TTC549 (cell line): ENCODE data around the gene DMAP1.

Source experiments
- FAIRE-seq: peaks from 2 replicates; lab custom pipeline; 2012; peaks lifted over from hg19 to GRCh38; lab: Jason Lieb, UNC

Gene DMAP1

GRCh38 chr1:44228218-44228617 is 14.9 kb downstream of the DMAP1 start:
- no peak for FAIRE-seq

DNA sequence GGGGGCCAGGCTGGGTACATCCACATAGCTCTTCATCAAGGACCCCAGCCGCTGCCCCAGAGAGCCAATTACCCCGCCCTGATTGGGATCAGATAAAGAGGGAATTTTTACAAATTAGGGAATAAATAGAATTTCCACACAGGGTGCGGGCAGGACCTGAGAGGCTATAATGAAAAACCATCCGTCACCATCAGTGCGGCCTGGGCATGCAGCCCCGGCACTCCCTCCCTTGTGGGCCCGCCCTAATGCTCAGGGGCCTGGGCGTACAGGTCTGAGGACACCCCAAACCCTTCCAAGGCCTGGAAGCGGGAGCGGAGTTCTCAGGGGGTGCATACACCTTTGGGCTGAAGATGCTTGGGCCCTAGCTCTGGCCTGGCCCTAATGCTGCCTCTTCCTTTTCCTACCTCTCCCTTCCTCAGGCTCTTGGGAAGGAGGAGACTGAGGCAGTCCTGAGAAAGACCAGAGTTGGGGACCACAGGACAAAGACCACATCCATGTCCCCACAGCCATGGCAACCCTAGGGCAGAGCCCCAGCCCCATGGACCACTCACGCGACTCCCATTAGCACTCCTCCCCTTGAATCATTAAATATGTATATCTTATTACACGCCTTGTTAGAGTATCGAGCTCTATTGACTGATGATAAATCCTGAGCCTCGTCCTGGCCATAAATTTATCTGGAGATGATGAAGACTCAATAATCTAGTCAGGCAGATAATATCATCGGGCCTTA is 16.3 kb downstream of the DMAP1 start:
- FAIRE-seq, result no peak

GRCh38 chr1:44230796-44231195 is 17.5 kb downstream of the DMAP1 start:
- FAIRE-seq, result no peak

GRCh38 chr1:44233593-44233992 is 20.3 kb downstream of the DMAP1 start:
- no peak for FAIRE-seq

GRCh38 chr1:44235808-44236207 is 22.5 kb downstream of the DMAP1 start:
- FAIRE-seq, result no peak

- FAIRE-seq, result no peak
Observed at GRCh38 chr1:44236490-44237272, 23.4 kb downstream of the DMAP1 start.

DNA sequence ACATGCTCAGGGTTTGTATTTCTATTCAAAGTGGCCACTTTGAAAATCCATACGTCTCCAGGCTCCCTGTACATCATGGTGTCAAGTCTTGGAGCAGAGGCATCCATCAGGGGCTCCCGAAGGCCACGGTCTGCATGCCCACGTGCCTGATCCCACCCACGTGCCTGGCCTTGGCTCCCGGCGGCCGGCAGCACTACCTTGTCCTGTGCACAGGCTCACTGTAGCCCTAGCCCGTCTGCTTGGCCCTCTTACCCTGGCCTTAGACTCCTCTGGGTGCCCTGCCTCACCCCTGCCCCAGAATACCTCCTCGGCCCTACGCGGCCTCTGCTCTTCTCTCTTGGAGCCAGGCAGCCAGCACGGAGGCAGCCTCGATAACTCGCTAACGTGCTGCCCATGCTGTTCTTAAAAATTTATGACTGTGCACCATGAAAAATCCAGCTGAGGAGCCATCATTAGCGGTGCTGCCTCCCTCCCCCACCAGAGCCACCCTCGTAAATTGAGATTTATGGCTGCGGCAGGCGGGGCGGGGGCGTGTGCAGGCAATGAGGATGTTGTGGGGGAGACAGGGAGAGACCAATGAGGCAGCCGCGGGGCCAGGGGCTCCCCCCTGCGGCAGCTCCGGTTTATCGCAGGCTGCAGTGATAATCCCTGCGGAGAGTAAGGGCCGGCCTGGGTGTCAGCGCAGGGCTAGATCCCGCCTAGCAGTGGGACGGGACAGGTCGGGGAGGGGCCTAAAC is 24.6 kb downstream of the DMAP1 start:
- no peak for FAIRE-seq

DNA sequence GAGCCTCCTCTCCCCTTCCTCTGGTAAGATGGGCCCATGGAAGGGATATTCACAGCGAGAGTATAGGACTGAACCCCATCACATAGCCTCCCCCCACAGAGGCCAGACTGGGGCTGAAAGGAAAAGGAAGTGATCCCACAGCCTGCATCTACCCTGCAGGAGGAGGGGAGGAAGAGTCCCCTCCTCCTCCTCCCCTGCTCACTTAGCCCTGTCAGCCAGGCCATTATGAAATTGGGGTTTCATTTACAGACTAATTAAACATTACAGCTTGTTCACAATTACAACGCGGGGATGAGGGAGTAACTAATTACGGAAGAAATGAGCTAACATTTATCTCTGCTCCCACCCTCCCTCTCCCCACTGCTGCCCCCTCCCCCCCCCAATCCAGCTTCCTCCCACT is 25.4 kb downstream of the DMAP1 start:
- FAIRE-seq, result no peak

DNA sequence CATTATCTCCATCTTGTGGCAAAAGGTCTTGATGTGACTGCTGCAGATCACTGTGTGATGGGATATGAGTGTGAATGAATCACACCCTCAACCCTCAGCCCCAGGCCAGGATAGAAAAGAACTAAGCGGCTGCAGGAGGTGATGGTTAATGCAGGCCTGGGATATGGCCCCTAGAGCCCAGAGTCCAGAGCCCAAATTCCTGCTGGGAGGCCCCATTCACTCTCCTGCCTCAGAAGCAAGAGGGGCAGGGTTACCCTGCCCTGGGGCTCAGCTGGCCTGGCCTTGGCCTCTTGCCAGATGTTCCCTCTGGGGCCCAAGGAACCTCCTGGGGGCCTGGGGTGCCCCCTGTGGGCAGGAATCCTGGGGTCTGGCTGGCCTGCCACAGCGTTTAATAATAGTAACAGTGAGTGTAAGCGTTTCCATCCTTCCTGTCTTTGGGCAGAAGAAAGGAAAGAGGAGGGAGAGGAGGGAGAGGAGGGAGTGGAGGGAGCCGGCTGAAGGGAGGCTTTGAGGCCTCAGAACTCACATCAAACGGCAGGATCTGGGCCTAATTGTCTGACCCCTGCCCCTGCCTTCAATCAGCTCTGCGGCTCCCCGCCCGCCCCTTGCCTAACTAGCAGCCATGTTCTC is 26.2 kb downstream of the DMAP1 start:
- FAIRE-seq, result no peak

DNA sequence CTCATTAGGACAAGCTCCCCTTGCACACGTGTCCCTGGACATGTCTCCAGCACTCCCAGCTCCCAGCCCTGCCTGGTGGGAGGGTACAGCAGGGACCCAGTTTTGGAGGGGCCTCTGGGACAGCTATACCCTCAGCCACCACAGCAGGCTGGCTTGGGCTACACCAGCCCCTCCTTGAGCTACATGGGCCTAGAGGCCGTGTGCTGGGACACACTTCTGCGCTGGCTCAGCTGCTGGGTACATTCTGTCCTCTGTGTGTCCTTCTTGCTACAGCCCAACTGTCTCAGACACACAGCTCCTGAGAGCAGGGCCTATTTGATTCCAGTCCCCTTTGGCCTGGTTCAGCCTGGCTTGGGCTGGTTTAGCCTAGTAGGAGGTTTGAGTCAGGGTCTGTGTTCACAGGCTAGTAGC is 26.7 kb downstream of the DMAP1 start:
- no peak for FAIRE-seq

DNA sequence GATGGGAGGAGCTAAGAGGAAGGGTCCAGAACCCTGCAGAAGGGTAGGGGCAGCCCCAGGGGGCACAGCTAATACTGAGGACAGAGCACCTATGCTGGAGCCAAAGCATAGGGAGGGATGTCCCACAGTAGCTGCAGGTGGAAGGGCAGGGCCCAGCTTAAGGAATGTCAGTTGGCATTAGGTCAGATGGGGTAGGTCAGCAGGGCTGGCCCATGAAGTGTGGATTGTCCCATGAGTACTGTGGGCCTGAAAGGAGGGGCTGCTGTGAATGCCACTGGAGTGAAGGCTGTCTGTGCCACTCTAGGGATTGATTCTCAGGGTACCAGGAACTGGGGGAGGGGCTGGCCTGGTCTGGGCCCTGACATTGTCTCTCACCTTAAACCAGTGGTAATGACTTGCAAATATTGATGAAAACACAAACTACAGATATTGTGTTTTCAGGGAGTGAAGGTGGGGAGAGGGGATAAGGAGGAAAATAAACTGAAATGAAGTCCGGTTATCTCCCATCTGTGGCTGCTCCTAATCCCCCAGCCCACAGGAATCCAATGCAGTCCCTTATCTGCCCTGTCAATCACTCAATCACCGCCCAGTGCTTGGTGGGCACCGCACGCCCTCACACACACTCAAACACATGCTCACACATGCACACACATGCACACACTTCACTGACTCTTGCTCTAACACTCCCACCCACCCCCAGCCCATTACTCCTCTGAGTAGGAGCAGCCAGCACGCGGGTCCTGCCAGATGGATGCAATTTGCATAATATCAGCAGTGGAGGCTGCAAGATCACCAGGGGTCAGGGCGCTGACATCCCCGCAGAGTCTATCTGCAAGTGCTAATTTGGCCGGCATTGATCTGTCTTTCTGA is 27.8 kb downstream of the DMAP1 start:
- no peak for FAIRE-seq

GRCh38 chr1:44242746-44243145 is 29.5 kb downstream of the DMAP1 start:
- FAIRE-seq, result no peak

DNA sequence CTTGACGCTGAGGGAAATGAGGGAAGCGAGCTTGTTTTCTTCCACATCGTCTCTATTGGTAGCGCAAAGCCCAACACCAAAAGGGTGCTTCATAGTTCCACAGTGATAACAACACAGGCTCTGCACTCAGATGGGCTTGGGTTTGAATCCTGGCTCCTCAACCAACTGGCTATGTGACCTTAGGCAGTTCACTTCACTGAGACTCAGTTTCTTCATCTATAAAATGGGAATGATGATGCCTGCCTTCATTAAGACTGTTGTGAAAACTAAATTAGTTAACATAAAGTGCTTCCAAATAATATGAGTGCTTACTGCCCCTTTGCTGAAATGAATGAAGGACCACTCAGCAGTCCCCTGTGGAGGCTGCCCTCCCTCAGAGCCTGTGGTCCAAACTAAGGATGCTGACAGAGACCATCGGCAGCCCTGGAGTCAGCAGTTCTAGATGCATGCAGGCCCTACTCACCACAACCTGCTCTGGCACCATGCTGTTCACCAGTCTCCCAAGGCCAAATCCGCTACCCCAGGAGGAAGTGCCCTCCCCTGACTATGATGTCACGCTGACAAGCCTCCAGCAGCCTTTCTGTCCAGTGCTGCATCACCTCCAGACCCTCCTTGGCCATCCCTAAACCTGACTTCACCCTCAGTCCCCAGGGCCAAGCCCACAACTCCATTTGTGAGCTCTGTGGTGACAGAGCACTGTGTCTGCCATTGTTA is 30.7 kb downstream of the DMAP1 start:
- FAIRE-seq, result no peak

GRCh38 chr1:44244986-44245385 is 31.7 kb downstream of the DMAP1 start:
- no peak for FAIRE-seq

- no peak for FAIRE-seq
Observed at GRCh38 chr1:44246806-44247205, 33.5 kb downstream of the DMAP1 start.

DNA sequence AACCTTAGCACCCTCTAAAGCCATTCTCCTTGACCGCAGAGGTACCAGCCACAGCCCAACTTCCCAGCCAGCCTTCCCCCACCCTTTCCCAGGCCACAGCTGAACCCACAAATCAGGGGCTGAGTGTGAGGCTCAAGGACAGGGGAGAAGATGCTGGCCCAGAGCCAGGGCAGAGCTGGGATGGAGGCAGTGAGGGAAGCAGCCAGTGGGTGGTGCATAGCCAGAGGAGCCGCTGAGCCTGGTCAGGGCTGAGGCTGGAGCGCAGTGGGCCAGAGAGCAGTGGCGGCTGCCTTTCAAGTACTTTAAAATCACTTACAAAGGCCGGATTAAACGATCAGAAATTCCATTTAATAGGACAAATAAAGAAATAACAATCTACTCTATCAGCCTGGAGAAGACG is 36.3 kb downstream of the DMAP1 start:
- FAIRE-seq, result no peak

DNA sequence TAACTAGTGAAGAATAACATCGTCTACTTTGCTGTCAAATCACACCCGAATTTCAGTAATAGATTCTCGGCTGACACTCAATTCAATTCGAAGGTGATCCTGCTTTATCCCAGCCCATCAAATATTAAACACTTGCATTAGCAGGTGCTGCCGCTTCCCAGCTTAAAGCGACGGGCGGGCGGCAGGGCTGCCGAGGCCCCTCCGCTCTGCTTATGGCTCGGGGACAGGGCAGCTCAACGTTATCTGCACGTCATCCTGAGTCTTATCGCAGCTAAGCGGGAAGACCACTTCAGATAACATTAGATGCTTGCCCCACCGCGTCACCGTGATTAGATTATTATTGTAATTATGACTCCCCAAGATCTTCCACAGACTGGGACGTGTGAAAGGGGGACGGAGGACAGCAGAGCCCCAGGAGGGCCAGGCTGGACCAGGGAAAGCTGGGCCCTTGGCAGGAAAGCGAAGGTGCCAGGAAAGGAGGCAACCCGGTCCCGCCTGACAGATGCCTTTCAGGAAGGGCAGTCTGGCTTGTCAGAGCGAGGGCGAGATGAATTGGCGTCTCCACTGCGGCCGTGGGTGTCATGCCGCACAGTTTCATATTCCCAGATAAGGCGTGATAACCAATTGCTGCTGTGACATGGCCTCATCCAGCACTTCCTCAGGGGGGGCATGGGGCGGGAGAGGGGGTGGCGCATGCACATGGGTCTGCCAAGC is 37.0 kb downstream of the DMAP1 start:
- FAIRE-seq, result no peak

GRCh38 chr1:44251486-44251885 is 38.2 kb downstream of the DMAP1 start:
- no peak for FAIRE-seq

DNA sequence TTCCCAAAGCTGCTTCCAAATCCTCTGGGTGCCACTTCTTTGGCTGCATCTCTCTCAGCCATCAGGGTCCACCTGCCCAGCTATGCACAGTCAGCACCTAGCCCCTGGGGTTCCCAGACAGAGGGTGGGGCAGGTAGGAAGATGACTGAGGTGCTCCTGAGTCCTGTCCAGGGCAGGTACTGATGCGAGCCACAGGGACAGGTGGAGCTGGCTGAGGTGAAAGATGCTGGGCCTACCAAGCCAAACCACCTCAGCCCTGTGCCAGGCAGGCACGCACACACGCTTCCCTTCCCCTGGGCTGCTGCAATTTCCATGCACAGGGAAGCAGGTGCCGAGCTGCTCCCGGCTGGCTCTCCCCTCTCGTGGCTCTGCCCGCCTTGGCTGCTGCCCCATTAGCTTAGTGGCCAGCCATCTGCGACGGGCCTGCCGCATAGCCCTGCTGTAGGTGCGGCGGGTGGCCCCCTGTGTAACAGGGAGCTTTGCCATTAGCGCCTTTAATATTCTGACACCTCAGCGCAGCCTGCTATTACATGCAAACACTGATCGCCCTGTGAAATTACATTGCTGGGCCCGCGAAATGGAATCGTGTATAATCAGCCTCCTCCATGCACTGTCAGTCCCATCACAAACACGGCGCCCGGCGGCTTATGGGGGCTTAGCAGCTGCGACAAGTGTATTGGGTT is 38.9 kb downstream of the DMAP1 start:
- FAIRE-seq, result no peak

DNA sequence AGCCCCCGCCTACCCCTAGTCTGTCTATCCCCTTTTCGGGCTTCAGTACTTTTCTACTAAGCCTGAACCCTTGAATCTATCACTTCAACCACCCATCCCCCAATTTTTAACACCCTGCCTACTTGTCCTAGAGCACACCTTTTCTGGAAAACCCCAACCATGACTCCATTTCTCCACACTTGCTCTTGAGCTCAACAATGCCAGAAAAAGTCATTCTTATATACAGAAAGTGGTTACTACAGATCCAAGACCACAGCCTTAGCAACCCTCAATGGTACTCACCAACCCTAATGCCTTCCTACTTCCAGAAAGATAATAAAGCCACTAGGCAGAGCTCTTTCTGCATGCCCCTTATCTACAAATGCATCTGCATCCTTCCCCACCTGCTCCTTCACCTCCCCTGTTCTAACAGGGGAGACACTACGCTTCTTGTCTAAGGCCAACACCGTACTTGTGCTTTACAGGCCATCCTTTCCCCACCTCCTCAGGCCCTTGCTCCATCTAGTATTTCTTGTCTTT is 41.2 kb downstream of the DMAP1 start:
- FAIRE-seq, result no peak
